GM12875 (cell line): ENCODE results near the gene NOSIP.

Source experiments
- H3K4me3 ChIP-seq: one replicate; pipeline ENCODE4 v1.5.1; 2011; ENCODE audit warnings: low read depth, low read length, control low read depth
- TF ChIP-seq, protein P1 (sequence below): IDR thresholded peaks from 2 replicates; pipeline ENCODE4 v1.5.1; 2011; ENCODE audit warnings: low read depth, mild to moderate bottlenecking, control low read depth, inconsistent platforms, low read length, moderate library complexity, borderline replicate concordance; ENCODE audit not compliant: insufficient read depth

NOSIP gene

DNA sequence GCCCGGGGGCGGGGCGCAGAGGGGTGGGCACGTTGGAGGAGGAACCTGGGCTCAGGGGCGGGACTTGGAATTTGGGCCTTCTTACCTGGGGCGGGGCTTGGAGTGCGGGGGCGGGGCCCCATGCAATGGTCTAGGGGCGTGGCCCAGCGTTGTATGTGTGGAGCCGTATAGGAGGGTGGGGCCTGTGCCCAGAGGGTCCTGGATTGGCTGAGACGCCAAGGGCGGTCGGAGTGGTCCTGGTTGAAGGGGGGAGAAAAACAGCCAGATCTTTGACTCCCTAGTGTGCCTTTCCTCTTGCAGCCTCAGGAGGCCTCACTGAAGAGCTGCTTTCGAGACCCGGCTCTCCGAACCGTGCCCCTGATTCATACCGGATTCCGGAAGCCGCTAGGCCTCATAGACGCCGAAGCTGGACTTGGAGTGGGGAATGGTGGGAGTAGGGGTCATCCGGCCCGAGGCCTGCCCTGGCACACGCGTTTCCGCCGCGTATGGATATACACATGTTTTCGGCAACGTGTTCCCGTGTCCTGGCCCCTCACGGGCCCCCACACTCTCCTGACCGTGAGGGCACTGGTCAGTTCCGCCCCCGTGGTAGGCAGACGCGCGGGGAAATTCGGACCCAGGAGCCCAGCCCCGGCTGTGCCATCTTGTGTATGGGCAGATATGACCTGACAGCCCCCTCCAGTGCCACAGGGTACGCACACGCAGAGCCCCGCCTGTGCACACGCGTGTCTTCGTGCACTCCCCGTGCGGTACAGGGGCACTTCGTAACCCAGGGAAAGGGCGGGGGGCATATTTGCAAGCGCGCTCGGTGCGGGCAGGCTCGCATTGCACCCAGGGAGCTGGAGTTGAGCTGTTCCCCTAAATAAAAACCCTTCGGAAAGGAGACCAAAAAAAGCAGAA lies 10.0 kb upstream of the NOSIP start:
- H3K4me3 ChIP-seq, result peak overlapping the region; percentile 92
- TF ChIP-seq, protein P1, sequence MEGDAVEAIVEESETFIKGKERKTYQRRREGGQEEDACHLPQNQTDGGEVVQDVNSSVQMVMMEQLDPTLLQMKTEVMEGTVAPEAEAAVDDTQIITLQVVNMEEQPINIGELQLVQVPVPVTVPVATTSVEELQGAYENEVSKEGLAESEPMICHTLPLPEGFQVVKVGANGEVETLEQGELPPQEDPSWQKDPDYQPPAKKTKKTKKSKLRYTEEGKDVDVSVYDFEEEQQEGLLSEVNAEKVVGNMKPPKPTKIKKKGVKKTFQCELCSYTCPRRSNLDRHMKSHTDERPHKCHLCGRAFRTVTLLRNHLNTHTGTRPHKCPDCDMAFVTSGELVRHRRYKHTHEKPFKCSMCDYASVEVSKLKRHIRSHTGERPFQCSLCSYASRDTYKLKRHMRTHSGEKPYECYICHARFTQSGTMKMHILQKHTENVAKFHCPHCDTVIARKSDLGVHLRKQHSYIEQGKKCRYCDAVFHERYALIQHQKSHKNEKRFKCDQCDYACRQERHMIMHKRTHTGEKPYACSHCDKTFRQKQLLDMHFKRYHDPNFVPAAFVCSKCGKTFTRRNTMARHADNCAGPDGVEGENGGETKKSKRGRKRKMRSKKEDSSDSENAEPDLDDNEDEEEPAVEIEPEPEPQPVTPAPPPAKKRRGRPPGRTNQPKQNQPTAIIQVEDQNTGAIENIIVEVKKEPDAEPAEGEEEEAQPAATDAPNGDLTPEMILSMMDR, result peak; percentile 17; the same call in 1 of the 2 replicates

DNA sequence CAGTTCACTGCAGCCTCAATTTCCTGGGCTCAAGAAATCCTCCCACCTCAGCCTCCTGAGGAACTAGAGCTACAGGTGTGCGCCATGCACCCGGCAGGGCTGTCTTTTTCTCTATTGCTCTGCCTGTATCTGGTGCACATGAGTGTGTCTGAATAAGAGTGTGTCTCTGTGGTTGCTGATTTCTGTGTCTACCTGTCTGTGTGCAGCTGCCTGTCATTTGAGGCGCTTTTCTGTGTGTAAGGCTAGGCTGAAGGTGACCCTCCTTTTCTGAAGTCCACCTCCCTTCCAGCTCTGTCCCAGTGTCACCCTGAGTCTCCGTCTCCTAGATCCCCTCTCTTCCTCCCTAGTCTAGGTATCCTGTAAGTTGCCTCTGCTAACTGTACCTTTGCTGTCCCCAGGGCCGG lies 9.1 kb upstream of the NOSIP start:
- H3K4me3 ChIP-seq, result no peak overlapping the region
- TF ChIP-seq, protein P1, result no peak

DNA sequence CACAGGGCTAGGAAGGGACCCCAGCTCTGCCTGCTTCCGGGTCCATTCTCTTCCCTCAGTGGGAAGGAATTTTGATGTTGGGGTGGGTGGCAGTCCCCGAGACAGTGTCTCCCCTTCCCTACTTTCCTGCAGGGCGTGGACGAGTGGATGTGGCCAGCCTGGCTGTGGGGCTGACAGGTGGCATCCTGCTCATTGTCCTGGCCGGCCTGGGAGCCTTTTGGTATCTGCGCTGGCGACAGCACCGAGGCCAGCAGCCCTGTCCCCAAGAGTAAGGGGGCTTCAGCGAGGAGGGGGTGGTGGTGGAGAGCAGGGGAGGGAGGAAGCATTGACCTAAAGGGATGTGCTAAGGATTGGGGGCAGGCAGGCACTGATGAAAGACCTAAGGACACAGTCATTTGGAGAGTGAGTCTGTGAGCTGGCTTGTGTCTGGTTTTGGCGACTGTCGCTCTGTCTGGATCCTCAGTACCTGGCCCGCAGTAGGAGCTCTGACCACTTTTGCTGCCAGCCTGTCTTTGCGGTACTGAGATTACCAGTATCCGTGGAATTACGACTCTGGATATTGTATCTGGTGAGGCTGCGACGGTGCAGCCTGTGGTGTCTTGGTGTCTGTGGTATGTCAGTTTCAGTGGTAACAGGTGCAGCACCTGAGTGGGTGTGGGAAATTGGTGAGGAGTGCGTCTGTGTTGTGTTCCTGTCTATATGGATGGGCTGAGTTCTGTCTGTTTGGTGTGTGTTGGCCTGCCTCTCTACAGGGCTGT lies 8.2 kb upstream of the NOSIP start:
- no peak overlapping the region for H3K4me3 ChIP-seq
- TF ChIP-seq, protein P1, result no peak

DNA sequence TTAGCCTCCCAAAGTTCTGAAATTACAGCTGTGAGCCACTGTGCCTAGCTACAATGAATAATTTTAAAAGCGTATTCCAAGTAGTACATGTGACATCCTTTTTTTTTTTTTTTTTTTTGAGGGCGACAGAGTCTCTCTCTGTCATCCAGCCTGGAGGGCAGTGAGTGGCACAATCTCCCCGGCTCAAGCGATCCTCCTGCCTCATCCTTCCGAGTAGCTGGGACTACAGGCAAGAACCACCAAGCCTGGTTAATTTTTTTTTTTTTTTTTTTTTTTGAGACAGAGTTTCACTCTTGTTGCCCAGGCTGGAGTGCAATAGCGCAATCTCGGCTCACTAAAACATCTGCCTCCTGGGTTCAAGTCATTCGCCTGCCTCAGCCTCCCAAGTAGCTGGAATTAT lies 6.9 kb upstream of the NOSIP start:
- TF ChIP-seq, protein P1, result no peak
- no peak overlapping the region for H3K4me3 ChIP-seq

DNA sequence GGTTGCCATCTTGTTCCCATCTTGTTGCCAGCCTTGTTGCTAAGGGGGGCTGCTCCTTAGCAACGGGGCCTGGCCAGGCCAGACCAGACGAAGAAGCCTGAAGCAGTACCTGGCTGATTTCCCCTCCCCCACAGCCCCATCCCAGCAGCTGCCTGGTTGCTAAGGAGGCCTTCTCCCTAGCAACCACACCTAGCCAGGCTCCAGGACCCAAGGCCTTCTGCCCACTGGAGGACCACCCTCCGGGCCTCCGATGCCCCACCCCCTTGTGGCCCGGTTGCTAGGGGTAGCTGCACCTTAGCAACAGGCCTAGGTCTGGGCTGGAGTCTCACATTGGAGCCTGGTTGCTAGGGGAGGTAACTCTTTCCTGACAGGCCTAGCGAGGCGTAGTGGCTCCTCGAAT lies 4.7 kb upstream of the NOSIP start:
- no peak overlapping the region for H3K4me3 ChIP-seq
- TF ChIP-seq, protein P1, result no peak

DNA sequence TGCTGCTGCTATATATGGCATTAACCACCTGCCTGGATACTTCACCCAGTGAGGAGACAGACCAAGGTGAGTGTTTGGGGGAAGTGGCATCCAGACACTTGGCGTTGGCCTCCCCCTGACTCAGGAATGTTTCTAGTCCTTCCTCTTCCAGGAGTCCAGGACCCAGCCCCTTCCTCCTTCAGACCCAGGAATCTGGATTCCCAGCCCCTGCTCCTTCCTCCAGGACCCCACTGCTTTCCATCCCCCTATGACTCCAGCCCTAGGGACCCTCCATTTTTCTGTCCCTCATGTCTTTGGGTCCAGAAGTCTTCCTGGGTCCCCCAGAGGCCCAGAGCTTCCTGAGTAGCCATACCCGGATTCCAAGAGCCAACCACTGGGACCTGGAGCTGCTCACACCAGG lies 2.9 kb upstream of the NOSIP start:
- TF ChIP-seq, protein P1, result no peak
- H3K4me3 ChIP-seq, result no peak overlapping the region
